ENCODE results near the gene OR6K2.

The OR6K2 gene

GRCh38 chr1:158666037-158666436, 34.4 kb downstream of the OR6K2 start:
- DNase-seq (ENCODE audit: low read depth in 1 of 2, low spot score in 1 of 2) = no peak
- no peak overlapping the region for H3K27ac ChIP-seq (replicated peaks)
- H3K27me3 ChIP-seq (ENCODE audit: insufficient read depth, poor library complexity, severe bottlenecking) = no peaks in the 10 kb centered on the region
- no peak for TF ChIP-seq SPI1 (IDR thresholded peaks at IDR 0.05; ENCODE audit: borderline replicate concordance, low read depth)
- TF ChIP-seq GABPA (IDR thresholded peaks at IDR 0.05; ENCODE audit: low read depth) = no peak
- TF ChIP-seq POLR2AphosphoS5 (IDR thresholded peaks at IDR 0.05; ENCODE audit: low read depth) = no peak
- no peak for TF ChIP-seq REST (IDR thresholded peaks at IDR 0.05; ENCODE audit: insufficient replicate concordance, low read depth)
- no peak for TF ChIP-seq CTCF (IDR thresholded peaks at IDR 0.05; ENCODE audit: insufficient read depth, low read length)
- H3K4me3 ChIP-seq (replicated peaks; ENCODE audit: insufficient read depth, low read length) = no peak overlapping the region

GRCh38 chr1:158654571-158654970, 45.9 kb downstream of the OR6K2 start:
- TF ChIP-seq POLR2AphosphoS5 (IDR thresholded peaks at IDR 0.05; ENCODE audit: low read depth) (no peak), GABPA (IDR thresholded peaks at IDR 0.05; ENCODE audit: low read depth) (no peak), SPI1 (IDR thresholded peaks at IDR 0.05; ENCODE audit: borderline replicate concordance, low read depth) (peak; percentile 64; the same call in 1 of the 2 replicates), REST (IDR thresholded peaks at IDR 0.05; ENCODE audit: insufficient replicate concordance, low read depth) (no peak)

GRCh38 chr1:158654086-158654485, 46.4 kb downstream of the OR6K2 start:
- TF ChIP-seq CTCF (IDR thresholded peaks at IDR 0.05; ENCODE audit: insufficient read depth, low read length) (no peak), SPI1 (IDR thresholded peaks at IDR 0.05; ENCODE audit: borderline replicate concordance, low read depth) (0 out of 2 replicates have a peak, but pooled peaks have one; percentile 17), GABPA (IDR thresholded peaks at IDR 0.05; ENCODE audit: low read depth) (no peak)
- H3K27me3 ChIP-seq (ENCODE audit: insufficient read depth, poor library complexity, severe bottlenecking) = no peaks in the 10 kb centered on the region
- peak in 1 of 2 experiments; percentile 3 for DNase-seq (ENCODE audit: low read depth in 1 of 2, low spot score in 1 of 2)
- peak overlapping the region; percentile 32 for H3K27ac ChIP-seq (replicated peaks)
- H3K4me3 ChIP-seq (replicated peaks; ENCODE audit: insufficient read depth, low read length) = no peak overlapping the region

More at GRCh38 chr1:158654571-158654970, 45.9 kb downstream of the OR6K2 start:
- no peaks in the 10 kb centered on the region for H3K27me3 ChIP-seq (ENCODE audit: insufficient read depth, poor library complexity, severe bottlenecking)
- peak; percentile 8 to 83 for DNase-seq (ENCODE audit: low read depth in 1 of 2, low spot score in 1 of 2)
- H3K4me3 ChIP-seq (replicated peaks; ENCODE audit: insufficient read depth, low read length) = no peak overlapping the region
- H3K27ac ChIP-seq (replicated peaks) = peak overlapping the region; percentile 32

GRCh38 chr1:158652721-158653334, 47.6 kb downstream of the OR6K2 start:
- TF ChIP-seq REST (IDR thresholded peaks at IDR 0.05; ENCODE audit: insufficient replicate concordance, low read depth) (no peak), CTCF (IDR thresholded peaks at IDR 0.05; ENCODE audit: insufficient read depth, low read length) (no peak), GABPA (IDR thresholded peaks at IDR 0.05; ENCODE audit: low read depth) (no peak), POLR2AphosphoS5 (IDR thresholded peaks at IDR 0.05; ENCODE audit: low read depth) (no peak), SPI1 (IDR thresholded peaks at IDR 0.05; ENCODE audit: borderline replicate concordance, low read depth) (no peak)
- no peak for DNase-seq (ENCODE audit: low read depth in 1 of 2, low spot score in 1 of 2)
- Histone ChIP-seq H3K27ac (replicated peaks) (no peak overlapping the region), H3K4me3 (replicated peaks; ENCODE audit: insufficient read depth, low read length) (no peak overlapping the region), H3K27me3 (ENCODE audit: insufficient read depth, poor library complexity, severe bottlenecking) (no peaks in the 10 kb centered on the region)

Data from HL-60 (cell line).